Stimulated activated CD8-positive, alpha-beta memory T cell treated with anti-CD3 and anti-CD28 coated beads, Interleukin-2, amount 100 ng/mL, for 1 hour (primary cell): ENCODE measurements around the gene CASP10.
"Not testable (repeated sequence)": the region's sequence is repeated elsewhere in the genome, so short reads cannot be mapped to it uniquely, and the experiment has no call there.

Experiments used
- DNase-seq, 2 donors: peaks; one replicate each; pipeline ENCODE4 v3.0.0-alpha.2; 2020; ENCODE audit warnings: low read depth in 2 of 2

Gene CASP10

DNA sequence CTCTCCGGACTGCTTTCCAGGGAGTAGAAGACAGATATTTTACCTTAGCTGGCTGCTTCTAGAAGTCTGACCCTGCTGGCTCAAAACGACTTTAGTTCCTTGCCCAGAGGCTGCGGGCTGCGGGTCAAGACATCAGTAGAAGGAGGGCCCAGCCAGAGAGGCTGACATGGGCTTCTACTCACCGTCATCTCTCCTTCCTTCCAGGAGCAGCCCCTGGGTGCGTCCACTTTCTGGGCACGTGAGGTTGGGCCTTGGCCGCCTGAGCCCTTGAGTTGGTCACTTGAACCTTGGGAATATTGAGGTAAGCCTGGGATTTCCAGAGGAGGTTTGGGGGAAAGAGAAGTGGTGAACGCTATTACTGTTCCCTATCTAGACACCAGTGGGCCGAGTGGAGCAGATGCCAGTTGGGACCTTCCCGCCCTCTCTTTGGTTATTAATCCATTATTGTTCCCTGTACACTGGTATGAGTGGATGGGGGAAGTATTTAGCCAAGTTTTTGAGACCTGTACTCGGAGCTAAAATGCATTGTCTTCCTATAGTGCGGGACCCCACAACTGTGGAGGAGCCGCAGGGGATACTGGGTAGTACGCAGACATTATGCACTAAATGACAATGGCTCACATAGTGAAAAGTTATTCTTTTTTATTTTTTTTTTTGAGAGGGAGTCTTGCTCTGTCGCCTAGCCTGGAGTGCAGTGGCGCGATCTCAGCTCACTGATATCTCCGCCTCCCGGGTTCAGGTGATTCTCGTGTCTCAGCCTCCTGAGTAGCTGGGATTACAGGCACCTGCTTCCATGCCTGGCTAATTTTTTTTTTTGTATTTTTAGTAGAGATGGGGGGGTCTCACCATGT is 51.1 kb downstream of the CASP10 start:
- no peak for DNase-seq

DNA sequence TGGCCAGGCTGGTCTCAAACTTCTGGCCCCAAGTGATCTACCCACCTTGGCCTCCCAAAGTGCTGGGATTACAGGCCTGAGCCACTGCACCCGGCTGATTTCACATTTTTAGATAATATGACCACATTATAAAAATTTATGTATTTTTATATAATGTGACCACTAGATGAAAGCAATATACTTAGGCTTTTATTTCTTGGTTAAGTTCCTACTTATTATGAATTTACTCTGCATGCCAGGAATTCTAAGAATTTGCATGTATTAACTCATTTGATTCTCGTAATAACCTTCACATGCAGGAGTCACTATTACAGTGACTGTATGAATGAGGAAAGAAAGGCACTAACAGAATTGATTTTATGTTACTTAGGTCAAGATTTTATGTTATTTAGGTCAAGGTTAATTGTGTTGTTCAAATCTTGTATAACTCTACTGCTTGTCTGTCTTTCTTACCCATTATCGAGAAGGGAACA is 51.8 kb downstream of the CASP10 start:
- no peak for DNase-seq

DNA sequence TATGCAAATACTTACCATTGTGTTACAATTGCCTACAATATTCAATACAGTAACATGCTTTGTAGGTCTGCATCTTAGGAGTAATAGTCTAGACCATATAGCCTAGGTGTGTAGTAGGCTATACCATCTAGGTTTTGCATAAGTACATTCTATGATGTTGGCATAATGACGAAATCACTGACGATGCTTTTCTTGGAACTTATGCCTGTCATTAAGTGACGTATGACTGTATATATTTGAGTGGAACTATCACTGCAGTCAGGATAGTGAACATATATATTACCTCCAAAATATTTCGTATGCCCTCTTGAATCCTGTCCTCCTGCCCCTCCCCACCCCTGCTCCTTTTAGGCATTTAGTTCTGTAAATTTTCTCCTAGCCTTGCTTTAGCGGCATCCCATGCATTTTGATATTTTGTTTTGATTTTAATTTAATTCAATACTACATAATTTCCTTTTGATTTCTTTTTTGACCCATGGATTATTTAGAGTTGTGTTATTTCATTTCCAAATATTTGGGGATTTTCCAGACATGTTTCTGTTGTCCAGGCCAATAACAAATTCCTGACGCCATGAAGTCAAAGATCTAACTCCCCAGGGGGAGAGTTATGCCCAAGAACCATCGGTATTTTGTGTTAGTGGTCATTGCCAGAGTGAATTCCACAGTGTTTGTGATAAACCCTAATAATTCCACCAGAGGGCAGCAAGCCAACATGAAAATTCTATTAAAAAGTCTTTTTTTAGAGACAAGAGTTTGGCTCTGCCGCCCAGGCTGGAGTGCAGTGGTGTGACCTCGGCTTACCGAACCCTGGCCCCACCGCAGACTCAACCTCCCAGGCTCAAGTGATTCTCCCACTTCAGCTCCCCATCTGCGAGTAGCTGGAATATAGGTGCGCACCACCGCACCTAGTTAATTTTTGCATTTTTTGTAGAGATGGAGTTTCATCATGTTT is 53.2 kb downstream of the CASP10 start:
- no peak for DNase-seq

DNA sequence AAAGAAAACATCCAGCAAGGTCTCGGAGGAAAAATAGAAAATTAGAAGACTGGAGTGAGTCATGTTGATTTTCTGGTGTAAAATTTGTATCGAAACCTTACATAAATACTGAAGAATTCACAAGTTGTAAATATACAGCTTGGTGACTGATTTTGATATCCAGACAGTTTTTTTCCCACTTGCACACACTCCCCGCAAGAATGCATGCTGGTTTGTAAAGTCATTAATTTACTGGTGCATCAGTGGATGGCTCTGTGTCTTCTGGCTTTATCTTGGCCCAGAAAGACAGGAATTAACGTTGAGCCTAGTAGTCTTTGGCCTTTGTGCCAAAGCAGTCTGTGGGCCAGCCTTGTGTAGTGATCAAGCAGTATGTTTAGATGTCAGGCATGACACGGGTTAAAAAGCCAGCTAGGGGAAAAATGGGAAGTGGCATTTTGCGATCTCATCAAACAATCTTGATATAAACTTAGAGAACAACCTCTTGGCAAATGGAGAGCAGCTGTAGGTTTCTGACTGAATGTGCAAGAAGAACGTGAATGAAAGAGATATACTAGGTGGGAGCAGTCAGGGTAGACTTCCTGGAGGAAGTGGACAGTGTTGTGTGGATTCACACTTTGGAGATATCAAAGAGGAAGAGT is 54.7 kb downstream of the CASP10 start:
- DNase-seq, result no peak

DNA sequence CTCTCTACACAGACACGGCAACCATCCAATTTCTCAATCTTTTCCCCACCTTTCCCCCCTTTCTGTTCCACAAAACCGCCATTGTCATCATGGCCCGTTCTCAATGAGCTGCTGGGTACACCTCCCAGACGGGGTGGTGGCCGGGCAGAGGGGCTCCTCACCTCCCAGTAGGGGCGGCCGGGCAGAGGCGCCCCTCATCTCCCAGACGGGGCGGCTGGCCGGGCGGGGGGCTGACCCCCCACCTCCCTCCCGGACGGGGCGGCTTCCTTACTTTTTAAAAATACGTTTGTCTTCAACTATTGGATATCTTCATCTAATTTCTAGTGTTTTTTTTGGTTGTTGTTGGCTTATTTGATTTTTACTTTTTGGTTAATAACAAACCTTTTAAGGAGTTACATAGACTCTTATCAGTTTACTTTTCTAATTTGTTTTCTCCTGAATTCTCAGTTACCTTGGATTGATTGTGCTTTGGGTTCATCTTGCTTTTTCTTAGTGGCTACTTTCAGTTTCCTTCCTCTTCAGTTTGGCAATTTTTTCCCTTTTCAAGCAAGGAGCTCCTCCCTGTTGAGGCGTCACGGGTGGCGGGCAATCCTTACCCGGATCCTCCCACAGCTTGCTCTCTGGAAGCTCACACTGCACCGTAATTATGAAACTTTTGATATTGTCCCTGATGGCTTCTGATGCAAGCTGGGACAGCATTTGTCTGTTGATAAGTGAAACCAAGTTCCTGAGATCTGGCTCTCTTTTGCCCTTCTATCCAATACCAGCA is 56.4 kb downstream of the CASP10 start:
- not testable (repeated sequence) for DNase-seq

DNA sequence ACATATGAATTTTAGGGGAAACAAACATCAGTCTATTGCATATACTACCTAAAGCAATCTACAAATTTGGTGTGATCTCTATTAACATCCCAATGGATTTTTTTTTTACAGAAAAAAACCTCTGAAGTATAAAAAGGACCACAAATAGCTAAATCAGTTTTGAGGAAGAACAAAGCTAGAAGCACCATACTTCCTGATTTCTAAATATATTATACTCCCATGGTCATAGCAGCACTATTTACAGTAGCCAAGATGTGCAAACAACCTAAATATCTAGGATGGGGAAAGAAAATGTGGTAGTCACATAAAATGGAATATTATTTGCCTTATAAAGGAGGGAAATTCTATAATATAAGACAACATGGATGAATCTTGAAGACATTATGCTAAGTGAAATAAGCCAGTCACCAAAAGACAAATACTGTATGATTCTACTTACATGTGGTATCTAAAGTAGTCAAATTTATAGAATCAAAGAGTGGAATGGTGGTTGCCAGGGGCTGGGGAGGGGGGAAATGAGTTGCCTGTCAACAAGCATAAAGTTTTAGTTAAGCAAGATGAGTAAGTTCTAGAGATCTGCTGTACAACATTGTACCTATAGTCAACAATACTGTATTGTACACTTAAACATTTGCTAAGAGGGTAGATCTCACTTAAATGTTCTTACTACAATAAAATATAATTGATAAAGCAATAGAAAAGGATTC is 59.8 kb downstream of the CASP10 start:
- DNase-seq, result no peak

DNA sequence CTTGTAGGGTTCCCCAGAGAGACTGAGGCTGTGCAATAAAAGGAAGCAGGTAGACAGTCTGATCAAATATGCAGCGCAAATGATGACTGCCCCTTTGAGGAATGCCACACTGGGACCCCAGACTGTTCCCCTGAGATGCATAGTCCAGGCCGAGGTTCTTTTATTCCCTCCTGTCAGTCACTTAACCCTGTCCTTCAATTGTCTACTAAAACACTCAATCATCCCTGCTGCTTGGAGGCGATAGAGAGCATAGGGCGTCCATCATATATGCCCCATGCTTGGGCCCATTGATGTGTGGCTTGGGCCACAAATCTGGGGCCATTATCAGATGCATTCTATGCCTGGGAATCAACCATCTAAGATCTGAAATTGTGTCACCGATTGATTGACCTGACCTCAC is 61.9 kb downstream of the CASP10 start:
- no peak for DNase-seq

DNA sequence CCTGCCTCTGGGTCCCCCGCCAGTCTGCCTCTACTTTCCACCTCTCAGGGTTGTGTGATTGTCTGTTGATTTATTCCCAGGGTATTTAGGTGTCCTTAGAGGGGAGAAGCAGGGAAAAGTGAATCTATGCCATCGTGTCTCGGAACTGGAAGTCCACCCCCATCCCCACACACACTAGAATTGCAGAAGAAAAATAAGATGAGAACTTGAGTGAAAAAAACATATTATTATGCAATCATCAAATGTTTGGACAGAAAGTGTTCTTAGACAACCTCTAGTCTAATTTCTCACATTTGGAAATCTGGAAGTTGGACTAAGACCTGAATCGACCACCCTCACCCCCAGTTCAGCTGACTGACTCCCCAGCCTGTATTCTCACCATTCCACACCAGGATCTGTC is 63.3 kb downstream of the CASP10 start:
- no peak for DNase-seq

DNA sequence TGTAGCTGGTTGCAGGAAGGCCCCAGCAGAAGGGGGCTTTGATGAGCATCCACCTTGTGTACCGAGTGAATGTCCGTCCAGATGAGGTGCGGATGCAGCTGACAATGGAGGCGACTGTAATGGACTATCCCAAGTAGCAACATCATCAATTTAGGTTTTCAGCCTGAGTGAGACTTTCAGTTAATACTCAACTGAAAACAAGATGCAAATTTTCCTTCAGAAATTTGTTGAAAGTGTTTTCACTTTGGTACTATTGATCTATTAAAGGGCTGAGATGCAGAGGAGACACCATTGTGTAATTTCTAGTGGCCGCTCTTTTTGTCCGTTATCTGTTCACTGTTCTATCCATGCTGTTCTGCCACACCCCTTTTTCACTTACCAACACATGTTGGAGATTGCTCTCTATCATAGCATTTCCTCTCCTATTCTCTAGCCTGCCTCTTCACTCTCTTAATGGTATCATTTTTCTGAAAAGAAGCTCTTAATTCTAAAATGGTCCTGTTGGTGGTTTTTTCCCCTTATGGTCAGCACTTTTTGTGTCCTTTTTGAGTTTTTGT is 65.4 kb downstream of the CASP10 start:
- DNase-seq, result no peak

DNA sequence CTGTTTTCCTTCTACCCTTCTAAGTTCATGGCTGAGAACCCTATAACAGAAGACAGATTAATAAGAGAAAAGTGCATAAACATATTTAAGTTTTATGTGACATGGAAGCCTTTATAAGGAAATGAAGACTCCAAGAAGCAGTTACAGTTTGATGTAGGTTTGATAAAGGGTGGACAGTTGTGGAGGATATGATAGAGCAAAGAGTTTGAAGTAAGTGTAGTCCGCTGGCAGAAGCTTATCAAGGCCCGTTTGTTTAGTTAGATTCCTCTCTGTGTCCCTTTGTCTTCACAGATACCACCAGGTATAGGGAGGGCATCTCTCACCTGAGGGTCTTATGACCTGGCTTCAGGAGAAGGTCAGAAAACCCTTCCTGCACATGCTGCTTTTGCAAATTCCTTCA is 66.9 kb downstream of the CASP10 start:
- DNase-seq, result no peak

DNA sequence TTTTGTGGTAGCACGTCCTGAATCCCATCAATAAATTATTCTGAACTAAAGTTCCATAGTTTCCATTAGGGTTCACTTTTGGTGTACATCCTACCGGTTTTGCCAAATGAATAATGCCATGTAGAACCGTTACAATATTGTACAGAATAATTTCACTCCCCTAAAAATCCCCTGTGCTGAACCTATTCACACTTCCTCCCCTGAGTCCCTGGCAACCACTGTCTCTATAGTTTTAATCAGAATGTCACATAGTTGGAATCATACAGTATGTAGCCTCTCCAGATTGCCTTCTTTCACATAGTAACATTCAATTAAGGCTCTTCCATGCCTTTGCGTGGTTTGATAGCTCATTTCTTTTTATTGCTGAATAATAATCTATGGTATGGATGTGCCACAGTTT is 67.8 kb downstream of the CASP10 start:
- DNase-seq, result no peak

DNA sequence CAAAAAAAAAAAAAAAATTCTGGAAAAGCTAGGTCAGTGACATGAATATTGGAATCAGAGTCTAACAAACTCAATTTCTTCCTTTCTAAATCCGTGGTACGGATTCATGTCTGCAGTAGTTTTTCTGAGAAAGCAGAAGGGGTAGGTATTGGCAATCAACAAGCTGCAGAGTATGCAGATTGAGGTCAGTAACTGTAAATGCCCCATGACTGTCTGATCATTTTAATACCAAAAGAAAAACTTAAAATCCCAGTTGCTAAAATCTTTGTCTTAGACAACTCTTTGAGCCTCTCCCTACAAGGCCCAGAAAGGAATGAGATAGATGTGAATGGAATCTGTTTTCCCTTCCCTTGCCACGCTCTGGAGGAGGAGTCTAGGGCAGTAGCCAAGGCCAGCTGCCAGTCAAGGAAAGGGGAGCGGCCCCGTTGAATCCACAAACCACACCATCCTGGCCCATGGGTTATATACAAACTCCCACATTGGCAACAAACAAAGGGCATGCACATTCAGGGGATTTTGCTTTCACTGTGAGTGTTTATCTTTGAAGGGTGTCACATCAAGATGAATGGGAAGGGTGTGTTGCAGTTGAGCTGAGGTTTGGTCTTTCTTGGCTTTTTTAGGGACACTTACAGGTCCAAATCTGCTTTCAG is 71.3 kb downstream of the CASP10 start:
- DNase-seq, result no peak

DNA sequence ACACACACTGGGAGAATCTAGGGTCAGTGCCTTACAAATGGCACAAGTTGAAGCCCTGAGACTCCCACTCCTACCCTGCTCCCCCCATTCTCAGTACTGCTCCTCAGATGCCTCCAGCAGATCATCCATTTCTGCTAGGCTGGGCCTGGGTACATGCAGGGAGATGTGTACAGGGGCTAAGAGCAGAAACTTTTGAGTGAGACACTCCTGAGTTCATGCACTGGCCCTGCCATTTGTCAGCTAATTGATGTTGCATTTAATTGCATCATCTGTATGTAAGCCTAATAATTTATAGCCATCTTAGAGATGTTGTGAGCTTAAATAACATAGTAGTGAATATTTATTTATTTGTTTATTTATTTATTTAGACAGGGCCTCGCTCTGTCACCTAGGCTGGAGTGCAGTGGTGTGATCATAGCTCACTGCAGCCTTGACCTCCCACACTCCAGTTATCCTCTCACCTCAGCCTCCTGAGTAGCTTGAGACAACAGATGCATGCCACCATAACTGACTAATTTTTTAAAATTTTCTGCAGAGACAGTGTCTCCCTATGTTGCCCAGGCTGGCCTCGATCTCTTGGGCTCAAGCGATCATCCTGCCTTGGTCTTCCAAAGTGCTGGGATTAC is 72.6 kb downstream of the CASP10 start:
- no peak for DNase-seq

DNA sequence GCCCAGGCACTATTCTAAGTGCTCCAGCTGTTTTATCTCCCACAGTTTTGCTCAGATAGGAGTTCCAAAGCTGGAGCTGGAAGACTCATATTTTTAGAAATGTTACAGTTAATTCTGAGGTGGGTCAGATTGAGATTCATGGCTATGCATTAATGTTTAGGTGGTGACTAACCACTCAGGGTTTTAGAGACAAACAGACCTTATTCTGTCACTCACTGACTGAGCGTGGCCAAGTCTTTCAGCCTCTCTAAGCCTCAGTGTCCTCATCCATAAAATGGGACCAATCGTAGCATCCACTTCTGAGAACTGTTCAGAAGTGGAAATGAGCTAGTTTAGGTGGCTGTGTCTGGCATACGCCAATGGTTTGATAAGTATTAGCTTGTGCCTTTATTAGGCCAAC is 73.1 kb downstream of the CASP10 start:
- no peak for DNase-seq

DNA sequence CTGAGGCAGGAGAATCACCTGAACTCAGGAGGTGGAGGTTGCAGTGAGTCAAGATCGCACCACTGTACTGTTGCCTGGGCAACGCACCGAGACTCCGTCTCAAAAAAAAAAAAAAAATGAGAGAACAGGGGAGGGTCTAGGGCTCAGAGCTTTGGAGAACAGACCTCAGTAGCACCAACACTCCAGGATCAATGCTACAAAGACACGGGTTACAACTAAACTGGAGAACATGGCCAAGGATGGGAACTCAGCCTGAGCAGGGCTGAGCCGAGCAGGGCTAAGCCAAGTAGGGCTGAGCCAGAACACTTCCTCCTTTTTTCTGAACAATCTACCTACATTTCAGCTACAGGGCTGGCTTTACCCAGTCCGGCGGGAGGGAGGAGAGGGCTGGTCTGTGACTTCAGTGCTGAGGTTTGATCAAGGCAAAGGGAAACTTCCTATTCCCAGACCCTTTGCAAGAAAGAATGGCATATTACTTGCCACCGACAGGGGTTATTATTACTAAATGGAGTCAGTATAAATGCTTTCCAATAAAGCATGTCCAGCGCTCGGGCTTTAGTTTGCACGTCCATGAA is 74.5 kb downstream of the CASP10 start:
- no peak for DNase-seq

DNA sequence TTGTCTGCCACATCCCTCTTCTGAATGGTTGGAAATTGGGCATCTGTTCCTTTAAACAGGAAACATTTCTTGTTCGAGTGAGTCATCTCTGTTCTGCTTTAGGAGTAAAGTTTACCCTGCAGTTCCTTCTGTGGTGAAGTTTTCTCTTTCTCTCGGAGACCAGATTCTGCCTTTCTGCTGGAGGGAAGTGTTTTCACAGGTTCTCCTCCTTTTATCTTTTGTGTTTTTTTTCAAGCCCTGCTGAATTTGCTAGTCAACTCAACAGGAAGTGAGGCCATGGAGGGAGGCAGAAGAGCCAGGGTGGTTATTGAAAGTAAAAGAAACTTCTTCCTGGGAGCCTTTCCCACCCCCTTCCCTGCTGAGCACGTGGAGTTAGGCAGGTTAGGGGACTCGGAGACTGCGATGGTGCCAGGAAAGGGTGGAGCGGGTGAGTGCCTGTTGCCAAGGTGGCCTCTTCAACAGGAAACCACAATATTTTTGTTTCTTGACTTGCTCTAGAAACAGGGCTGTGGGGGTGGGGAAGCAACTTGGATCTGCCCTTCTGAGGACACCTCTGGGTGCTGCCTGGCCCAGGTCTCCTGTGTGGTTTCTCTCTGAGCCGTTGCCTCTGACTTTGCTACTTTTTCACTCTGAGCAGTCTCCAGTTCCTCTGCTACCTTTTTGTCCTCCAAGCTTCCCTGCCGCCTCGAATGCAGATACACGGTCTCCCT is 75.2 kb downstream of the CASP10 start:
- peak; percentile 73 to 84 for DNase-seq

DNA sequence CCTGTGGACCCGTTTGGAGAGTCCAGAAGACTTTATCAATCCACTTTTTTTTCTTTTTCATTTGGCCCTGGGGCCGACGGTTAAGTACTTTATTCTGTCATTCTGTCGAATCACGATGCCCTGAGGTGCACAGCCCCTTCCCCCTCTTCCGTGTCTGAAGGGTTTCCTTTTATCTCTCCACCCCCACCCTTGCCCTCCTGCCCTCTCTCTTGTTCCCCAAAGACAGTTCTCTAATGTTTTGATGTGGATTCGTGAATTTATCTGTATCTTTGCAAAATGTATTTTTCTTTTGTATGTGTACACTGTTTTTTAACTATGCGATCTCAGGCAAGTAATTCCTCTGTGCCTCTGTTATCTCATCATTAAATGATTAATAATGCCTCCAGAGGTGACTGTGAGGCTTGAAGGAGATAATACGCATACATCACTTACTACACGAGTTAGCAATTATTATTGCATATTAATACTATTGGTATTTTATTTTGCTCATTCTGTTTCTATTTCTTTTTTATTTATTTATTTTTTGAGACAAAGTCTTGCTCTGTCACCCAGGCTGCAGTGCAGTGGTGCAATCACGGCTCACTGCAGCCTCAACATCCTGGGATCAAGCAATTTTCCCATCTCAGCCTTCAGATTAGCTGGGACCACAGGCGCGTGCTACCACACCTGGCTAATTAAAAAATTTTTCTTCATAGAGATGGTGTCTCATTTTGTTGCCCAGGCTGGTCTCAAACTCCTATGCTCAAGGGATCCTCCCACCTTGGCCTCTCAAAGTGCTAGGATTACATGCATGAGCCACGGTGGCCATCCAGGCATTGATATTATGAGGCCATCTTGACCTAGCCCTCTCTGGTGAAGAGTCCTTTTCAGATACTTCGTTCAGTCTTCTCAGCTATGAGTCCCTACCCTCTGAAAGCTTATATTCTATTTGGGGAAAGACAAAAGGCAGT is 76.0 kb downstream of the CASP10 start:
- no peak for DNase-seq
